Mucosa of rectum (tissue), 2 donors: ENCODE measurements around the gene RASIP1.

ENCODE experiments used
- H3K27ac ChIP-seq, 2 donors: one replicate each; pipeline ENCODE4 v1.7.0; 2013; ENCODE audit warnings: inconsistent platforms in 2 of 2, low read depth in 2 of 2, low read length in 2 of 2
- H3K27me3 ChIP-seq, 2 donors: one replicate each; pipeline ENCODE4 v1.7.0; 2013; ENCODE audit warnings: low read length in 2 of 2; ENCODE audit not compliant: control insufficient read depth in 2 of 2, insufficient read depth in 2 of 2
- H3K36me3 ChIP-seq, 2 donors: one replicate each; pipeline ENCODE4 v1.7.0; 2013; ENCODE audit warnings: low read length in 2 of 2; ENCODE audit not compliant: control insufficient read depth in 2 of 2, insufficient read depth in 2 of 2
- H3K4me1 ChIP-seq, 2 donors: one replicate each; pipeline ENCODE4 v1.7.0; 2013; ENCODE audit warnings: low read length in 2 of 2, mild to moderate bottlenecking in 1 of 2; ENCODE audit not compliant: control insufficient read depth in 2 of 2, insufficient read depth in 2 of 2
- H3K4me3 ChIP-seq, 2 donors: one replicate each; pipeline ENCODE4 v1.7.0; 2013; ENCODE audit warnings: low read length in 2 of 2
- H3K9ac ChIP-seq, 2 donors: one replicate each; pipeline ENCODE4 v1.7.0; 2013; ENCODE audit warnings: low read length in 2 of 2, low read depth in 1 of 2, mild to moderate bottlenecking in 1 of 2
- H3K9me3 ChIP-seq, 2 donors: one replicate each; pipeline ENCODE4 v1.7.0; 2013; ENCODE audit warnings: low read length in 2 of 2; ENCODE audit not compliant: control insufficient read depth in 2 of 2
- donor health status: healthy.
- donor health status: Normal muscosa, but diverticular disease.

The RASIP1 gene

DNA sequence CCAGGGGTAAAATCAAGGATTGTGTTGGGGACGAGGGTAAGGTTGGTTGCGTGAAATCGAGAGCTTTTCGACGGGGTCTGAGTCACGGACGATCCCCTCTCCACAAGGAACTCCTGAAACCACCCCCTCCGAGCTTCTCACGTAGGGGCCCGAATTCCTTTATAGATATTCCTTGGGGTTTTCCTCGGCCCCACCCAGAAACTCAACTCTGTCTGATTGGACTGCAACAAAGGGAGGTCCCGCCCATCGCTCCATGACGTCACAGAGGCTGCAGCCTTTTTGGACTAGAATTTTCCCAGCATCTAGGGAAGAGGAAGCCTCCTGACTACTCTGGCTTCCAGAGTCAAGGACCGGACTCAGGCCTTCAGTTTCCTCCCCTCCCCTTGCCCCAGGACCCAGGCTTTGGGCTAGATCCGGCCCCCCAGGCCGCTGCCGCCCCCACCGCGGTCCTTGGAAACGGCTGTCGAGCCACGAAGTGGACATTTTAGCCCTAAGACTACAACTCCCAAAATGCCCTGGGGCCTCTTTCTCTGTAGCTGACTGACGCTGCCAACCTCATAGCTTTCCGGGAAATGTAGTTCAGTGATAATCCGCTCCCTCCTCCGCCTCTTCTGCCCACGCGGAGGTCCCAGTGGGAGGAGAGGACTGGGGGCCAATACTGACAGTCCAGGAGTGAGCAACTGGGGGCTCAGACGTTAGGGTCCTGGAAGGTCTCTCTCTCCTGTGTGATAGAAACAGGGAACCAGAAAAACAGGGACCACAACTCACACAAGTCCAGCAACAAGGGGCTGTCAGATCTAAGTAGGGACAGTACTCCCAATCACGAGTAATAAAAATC lies 6.5 kb upstream of the RASIP1 start, which contains the start of gene IZUMO1:
Gene IZUMO1, minus strand, starts transcription at position 172 of the 838 bp plus-strand sequence. CDS start 1,050 bp downstream, outside the sequence.
- peak within 1 kb of the TSS in 1 of 2 donors; percentile 26 for H3K9ac ChIP-seq
- H3K4me3 ChIP-seq: peak within 1 kb of the TSS in 1 of 2 donors; percentile 31
- H3K27ac ChIP-seq: peak within 1 kb of the TSS; percentile 10 to 49
- no peaks in the 10 kb centered on the region for H3K9me3 ChIP-seq
- peaks cover 0 to under 1% of the 10 kb centered on the region in 2 donors for H3K4me1 ChIP-seq
- H3K36me3 ChIP-seq: no peaks in the 10 kb centered on the region
- H3K27me3 ChIP-seq: peaks cover 9% of the 10 kb centered on the region in 2 donors

DNA sequence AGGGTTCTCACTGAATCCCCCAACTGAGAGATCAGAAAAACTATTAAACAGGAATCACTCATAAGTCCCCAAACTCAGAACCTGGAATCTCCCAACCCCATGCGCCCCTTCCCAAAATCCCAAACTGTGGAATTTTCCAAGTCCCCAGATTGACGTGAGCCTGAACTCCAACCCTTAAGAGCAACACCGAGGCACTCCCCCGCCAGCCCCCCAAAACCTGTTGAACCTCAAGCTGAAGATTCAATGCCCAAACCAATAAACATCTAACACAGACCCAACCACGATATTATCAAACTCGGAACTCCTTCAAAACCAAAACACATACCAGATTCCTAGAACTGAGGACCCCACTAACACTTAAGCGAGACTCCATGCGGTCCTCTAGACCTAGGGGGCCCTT lies 5.7 kb upstream of the RASIP1 start:
- H3K9ac ChIP-seq: no peak overlapping the region
- H3K27ac ChIP-seq: no peak overlapping the region
- no peaks in the 10 kb centered on the region for H3K36me3 ChIP-seq
- H3K4me1 ChIP-seq: peaks cover 3 to 7% of the 10 kb centered on the region in 2 donors
- no peaks in the 10 kb centered on the region for H3K9me3 ChIP-seq
- no peak overlapping the region for H3K4me3 ChIP-seq
- H3K27me3 ChIP-seq: peaks cover 5 to 9% of the 10 kb centered on the region in 2 donors

DNA sequence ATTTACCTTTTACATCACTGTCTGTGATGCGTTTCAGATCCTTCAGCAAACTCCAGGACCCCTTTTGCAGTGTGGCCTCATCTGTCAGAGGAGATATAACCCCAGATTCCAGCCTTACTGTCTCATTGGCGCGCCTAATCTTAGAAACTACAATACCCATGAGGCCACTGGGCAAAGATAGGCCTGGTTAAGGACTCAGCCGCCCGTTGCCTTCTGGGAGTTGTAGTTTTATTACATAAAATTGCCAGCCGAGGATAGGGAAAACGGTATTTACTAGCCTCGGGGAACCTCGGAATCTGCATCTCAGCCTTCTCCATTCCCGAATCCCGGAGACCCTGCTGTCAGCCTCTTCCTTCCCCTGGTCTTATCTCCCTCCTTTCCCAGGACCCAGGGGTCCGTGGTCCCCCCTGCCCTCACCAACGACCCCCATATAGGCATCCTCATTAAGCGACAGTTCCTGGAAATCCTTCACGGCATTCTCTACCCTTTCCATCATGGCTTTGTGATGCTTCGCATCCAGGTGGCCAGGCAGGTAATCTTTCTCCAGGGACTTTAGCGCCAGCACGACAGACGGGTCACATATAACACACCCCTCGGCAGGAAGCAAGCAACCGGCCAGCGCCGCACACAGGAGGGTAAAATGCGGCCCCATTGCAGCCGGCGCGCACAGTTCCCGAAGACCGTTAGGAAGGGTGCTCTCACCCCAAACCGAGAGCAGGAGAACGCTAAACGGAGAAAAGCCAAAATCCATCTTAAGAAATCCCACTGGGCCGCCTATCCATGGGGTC lies 5.0 kb upstream of the RASIP1 start:
- Histone ChIP-seq H3K36me3 (no peaks in the 10 kb centered on the region), H3K27me3 (peaks cover 4 to 9% of the 10 kb centered on the region in 2 donors), H3K9ac (no peak overlapping the region), H3K4me3 (no peak overlapping the region), H3K9me3 (no peaks in the 10 kb centered on the region), H3K27ac (no peak overlapping the region), H3K4me1 (peaks cover 8 to 14% of the 10 kb centered on the region in 2 donors)

GRCh38 chr19:48742096-48742495 lies 1.7 kb upstream of the RASIP1 start:
- Histone ChIP-seq H3K4me3 (no peak overlapping the region), H3K27ac (no peak overlapping the region), H3K9me3 (no peaks in the 10 kb centered on the region), H3K27me3 (peaks cover 6 to 8% of the 10 kb centered on the region in 2 donors), H3K4me1 (peaks cover 20 to 23% of the 10 kb centered on the region in 2 donors), H3K36me3 (no peaks in the 10 kb centered on the region), H3K9ac (no peak overlapping the region)

- no peak overlapping the region for H3K9ac ChIP-seq
- no peaks in the 10 kb centered on the region for H3K9me3 ChIP-seq
- peaks cover 20 to 23% of the 10 kb centered on the region in 2 donors for H3K4me1 ChIP-seq
- H3K27ac ChIP-seq: peak overlapping the region; percentile 3 to 32
- H3K4me3 ChIP-seq: peak overlapping the region in 1 of 2 donors; percentile 13
- no peaks in the 10 kb centered on the region for H3K36me3 ChIP-seq
- H3K27me3 ChIP-seq: peaks cover 4 to 6% of the 10 kb centered on the region in 2 donors
These were observed 954 bp upstream of the RASIP1 start for GRCh38 chr19:48741129-48741999.

DNA sequence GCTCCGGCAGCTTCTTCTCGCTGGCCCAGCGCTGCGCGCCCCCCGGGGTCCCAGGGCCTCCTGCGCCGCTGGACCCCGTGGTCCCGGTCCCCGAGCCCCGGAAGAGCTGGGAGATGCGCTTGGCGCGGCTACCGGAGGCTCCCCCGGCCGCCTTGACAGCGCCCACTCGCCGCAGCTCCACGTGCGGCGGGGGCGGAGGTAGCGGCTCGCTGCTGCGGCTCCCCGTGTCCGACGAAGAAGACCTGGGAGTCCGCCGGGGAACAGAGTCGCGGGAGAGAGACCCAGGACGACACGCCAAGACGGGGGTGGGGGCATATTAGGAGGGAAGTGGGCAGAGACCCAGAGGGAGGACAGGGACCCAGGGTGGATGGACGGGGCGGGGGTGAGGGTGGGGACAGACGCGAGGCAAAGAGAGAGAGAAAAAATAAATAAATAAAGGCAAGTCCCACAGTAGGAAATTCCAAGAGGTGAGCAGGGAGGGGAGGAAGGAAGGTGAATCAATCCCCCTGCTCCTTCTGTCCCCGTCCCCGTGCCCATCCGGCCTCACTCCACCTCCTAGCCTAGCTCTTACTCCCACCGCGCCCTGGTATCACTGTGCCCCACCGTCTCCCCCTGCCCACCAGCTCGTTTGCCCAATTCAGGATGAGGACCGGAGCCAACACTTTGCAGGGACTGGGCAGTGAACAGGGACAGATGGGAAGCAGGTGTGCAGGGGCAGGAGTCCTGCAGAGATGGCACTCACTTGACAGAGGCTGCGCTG lies 826 bp downstream of the RASIP1 start:
- Histone ChIP-seq H3K4me3 (peak overlapping the region; percentile 39 to 54), H3K27me3 (peaks cover 2 to 7% of the 10 kb centered on the region in 2 donors), H3K9me3 (no peaks in the 10 kb centered on the region), H3K4me1 (peaks cover 20 to 23% of the 10 kb centered on the region in 2 donors), H3K9ac (peak overlapping the region in 1 of 2 donors; percentile 62), H3K27ac (peak overlapping the region; percentile 19 to 32), H3K36me3 (no peaks in the 10 kb centered on the region)

- H3K9ac ChIP-seq: peak overlapping the region; percentile 6 to 62
- no peaks in the 10 kb centered on the region for H3K9me3 ChIP-seq
- H3K4me1 ChIP-seq: peaks cover 20 to 23% of the 10 kb centered on the region in 2 donors
These were observed 1.6 kb downstream of the RASIP1 start for GRCh38 chr19:48738557-48739403.

DNA sequence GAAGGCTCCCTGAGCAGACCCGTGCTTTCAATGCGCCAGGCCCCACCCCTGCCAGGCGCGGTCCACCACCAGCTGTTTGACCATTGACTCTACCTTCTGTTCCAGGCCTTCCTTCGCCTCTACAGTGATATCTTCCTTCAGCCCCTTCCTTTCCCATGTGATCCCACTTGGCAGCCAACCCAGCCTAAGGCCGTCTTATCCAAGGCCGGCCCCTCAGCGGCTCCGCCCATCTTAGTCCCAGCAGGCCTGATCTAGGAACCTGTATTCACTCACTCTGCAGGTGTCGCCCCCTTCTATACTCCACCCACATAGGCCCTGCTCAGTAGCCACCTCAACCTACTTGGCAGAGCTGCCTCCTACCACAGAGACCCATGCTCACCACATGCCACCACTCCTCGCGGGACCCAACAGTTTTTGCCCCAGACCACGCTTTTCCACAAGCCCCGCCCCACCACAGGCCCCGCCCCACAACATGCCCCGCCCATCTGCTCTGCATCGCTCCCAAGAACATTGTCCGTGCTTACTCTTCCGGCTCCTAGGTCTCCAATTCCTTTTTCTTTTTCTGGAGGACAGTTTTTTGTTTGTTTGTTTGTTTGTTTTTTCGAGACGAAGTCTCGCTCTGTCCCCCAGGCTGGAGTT lies 2.9 kb downstream of the RASIP1 start:
- H3K27me3 ChIP-seq: peaks cover 2 to 7% of the 10 kb centered on the region in 2 donors
- peaks cover 20 to 23% of the 10 kb centered on the region in 2 donors for H3K4me1 ChIP-seq
- H3K4me3 ChIP-seq: no peak overlapping the region
- no peaks in the 10 kb centered on the region for H3K9me3 ChIP-seq
- no peak overlapping the region for H3K9ac ChIP-seq
- H3K27ac ChIP-seq: no peak overlapping the region
- H3K36me3 ChIP-seq: no peaks in the 10 kb centered on the region

More at GRCh38 chr19:48738557-48739403, 1.6 kb downstream of the RASIP1 start:
- Histone ChIP-seq H3K27ac (peak overlapping the region in 1 of 2 donors; percentile 52), H3K36me3 (no peaks in the 10 kb centered on the region), H3K27me3 (peaks cover 2 to 7% of the 10 kb centered on the region in 2 donors), H3K4me3 (peak overlapping the region; percentile 39 to 54)
